Ascending aorta (tissue), 2 donors: ENCODE data around the gene PLCB3. TPM values are rescaled to one million over a fixed set of nuclear protein-coding genes. Genes with fewer than 3 reads are reported as not detected.

Source experiments
- DNase-seq, 2 donors: peaks; one replicate each; pipeline ENCODE4 v3.0.0-alpha.2; 2019; ENCODE audit warnings: low spot score in 2 of 2
- H3K27ac ChIP-seq, 2 donors: fragments of 200-600 bp; sonication (generic); one replicate each; pipeline ENCODE4 v1.5.1; 2016 to 2017; ENCODE audit warnings: mild to moderate bottlenecking in 1 of 2
- H3K27me3 ChIP-seq: fragments of 200-600 bp; sonication (generic); one replicate; pipeline ENCODE4 v1.5.1; 2017
- H3K36me3 ChIP-seq, 2 donors: fragments of 200-600 bp; sonication (generic); one replicate each; pipeline ENCODE4 v1.5.1; 2016
- H3K4me1 ChIP-seq, 2 donors: fragments of 200-600 bp; sonication (generic); one replicate each; pipeline ENCODE4 v1.5.1; 2016 to 2017; ENCODE audit warnings: mild to moderate bottlenecking in 1 of 2
- H3K4me3 ChIP-seq, 2 donors: fragments of 200-600 bp; sonication (generic); one replicate each; pipeline ENCODE4 v1.5.1; 2016 to 2017; ENCODE audit warnings: mild to moderate bottlenecking in 1 of 2
- H3K9me3 ChIP-seq, 2 donors: fragments of 200-600 bp; sonication (generic); one replicate each; pipeline ENCODE4 v1.5.1; 2016
- CTCF ChIP-seq, 3 experiments: fragments of 200-600 bp in 2 of 3; fragments of 450-650 bp in 1 of 3; sonication (generic) in 2 of 3; IDR thresholded peaks; one replicate each; pipeline ENCODE4 v1.5.1; 2016 to 2019; ENCODE audit warnings: antibody characterized with exemption in 3 of 3, mild to moderate bottlenecking in 1 of 3, moderate library complexity in 1 of 3
- intact Hi-C: fragments of 100-400 bp; cut with DNase I; formaldehyde crosslinking; loops from one replicate; pipeline ENCODE4 v1.15.1; 2023
- total RNA-seq: library from RNA; depleted of rRNA; stranded (reverse); fragments of >200 nt; gene quantifications from one replicate; pipeline ENCODE4 v1.1.0, GENCODE V29; 2016

Gene PLCB3
- total RNA-seq, 1 donor from 2014 or later: 54.0 TPM

- Histone ChIP-seq H3K9me3 (no peaks in the 10 kb centered on the region), H3K27ac (peak overlapping the region; percentile 48 to 66), H3K4me3 (no peak overlapping the region), H3K4me1 (no peaks in the 10 kb centered on the region), H3K36me3 (peaks cover 12 to 18% of the 10 kb centered on the region in 2 donors), H3K27me3 (no peaks in the 10 kb centered on the region)
- intact Hi-C loops: no loop called here
- no peak for TF ChIP-seq CTCF (IDR thresholded peaks at IDR 0.05)
- no peak for DNase-seq
Measured at GRCh38 chr11:64208796-64209562, 42.4 kb upstream of the PLCB3 start.

- no peak for TF ChIP-seq CTCF (IDR thresholded peaks at IDR 0.05)
- no peak for DNase-seq
- Histone ChIP-seq H3K27ac (no peak overlapping the region), H3K4me3 (no peak overlapping the region), H3K9me3 (no peaks in the 10 kb centered on the region), H3K36me3 (peaks cover 9 to 14% of the 10 kb centered on the region in 2 donors), H3K4me1 (no peaks in the 10 kb centered on the region), H3K27me3 (no peaks in the 10 kb centered on the region)
- intact Hi-C loops: no loop called here
Measured at GRCh38 chr11:64209563-64209843, 41.8 kb upstream of the PLCB3 start.

GRCh38 chr11:64210301-64211020 is 40.9 kb upstream of the PLCB3 start:
- H3K4me3 ChIP-seq: no peak overlapping the region
- H3K4me1 ChIP-seq: no peaks in the 10 kb centered on the region
- H3K36me3 ChIP-seq: peaks cover 1 to 13% of the 10 kb centered on the region in 2 donors
- intact Hi-C loops: no loop called here
- H3K9me3 ChIP-seq: no peaks in the 10 kb centered on the region
- no peak for DNase-seq
- no peak for TF ChIP-seq CTCF (IDR thresholded peaks at IDR 0.05)
- H3K27me3 ChIP-seq: no peaks in the 10 kb centered on the region
- H3K27ac ChIP-seq: no peak overlapping the region

GRCh38 chr11:64211181-64211872 is 40.0 kb upstream of the PLCB3 start:
- peaks cover 0 to 10% of the 10 kb centered on the region in 2 donors for H3K36me3 ChIP-seq
- H3K9me3 ChIP-seq: no peaks in the 10 kb centered on the region
- DNase-seq: no peak
- H3K27me3 ChIP-seq: no peaks in the 10 kb centered on the region
- H3K27ac ChIP-seq: no peak overlapping the region
- no peak for TF ChIP-seq CTCF (IDR thresholded peaks at IDR 0.05)
- H3K4me1 ChIP-seq: no peaks in the 10 kb centered on the region
- intact Hi-C loops: no loop called here
- H3K4me3 ChIP-seq: no peak overlapping the region

GRCh38 chr11:64216879-64217278 is 34.5 kb upstream of the PLCB3 start:
- H3K27me3 ChIP-seq: no peaks in the 10 kb centered on the region
- no peak for TF ChIP-seq CTCF (IDR thresholded peaks at IDR 0.05)

More at GRCh38 chr11:64216879-64217278, 34.5 kb upstream of the PLCB3 start:
- no peaks in the 10 kb centered on the region for H3K4me1 ChIP-seq
- no peaks in the 10 kb centered on the region for H3K9me3 ChIP-seq
- no peak overlapping the region for H3K4me3 ChIP-seq
- peaks cover 7 to 13% of the 10 kb centered on the region in 2 donors for H3K36me3 ChIP-seq
- H3K27ac ChIP-seq: no peak overlapping the region
- DNase-seq: no peak
- intact Hi-C loops: no loop called here
